ENCODE data around the gene SMIM32.

SMIM32 gene

DNA sequence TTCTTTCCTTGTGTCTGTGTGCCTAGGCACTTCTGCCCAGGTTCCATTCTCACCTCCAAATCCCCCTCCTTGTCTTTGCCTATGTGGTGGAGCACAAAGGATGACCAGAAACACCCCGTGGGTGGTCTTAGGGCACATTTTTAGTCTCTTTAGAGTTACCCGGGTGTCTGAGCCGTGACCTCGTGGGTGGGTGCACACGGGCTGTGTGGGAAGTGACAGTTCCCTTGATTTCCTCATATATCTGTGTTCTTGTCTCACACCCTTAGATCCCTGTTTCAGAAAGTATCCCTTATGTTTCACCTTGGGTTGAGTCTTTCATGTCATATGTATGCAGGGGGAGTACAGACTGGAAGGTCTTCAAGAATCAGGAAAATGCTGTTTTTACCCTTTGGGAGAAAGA is 13.4 kb upstream of the SMIM32 start:
- DNase-seq = no peak

DNA sequence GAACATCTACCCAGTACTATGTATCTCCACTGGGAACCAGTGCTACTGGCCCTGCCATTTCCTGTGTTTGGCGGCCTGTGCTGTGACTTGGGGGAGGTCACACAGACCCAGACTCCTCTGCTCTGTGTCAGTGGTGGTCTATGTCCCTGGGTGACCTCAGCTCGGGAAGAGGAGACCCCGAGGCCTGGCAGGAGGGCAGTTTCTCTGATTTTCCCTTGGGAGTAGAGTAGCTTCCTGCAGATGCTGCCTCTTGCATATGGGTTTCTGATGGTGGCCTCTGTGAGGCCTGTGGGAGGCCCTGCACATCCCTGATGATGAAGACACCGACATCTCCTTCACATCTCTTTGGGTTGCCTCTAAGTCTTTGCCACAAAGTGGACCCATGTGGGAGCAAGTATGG is 13.0 kb upstream of the SMIM32 start:
- no peak for DNase-seq

DNA sequence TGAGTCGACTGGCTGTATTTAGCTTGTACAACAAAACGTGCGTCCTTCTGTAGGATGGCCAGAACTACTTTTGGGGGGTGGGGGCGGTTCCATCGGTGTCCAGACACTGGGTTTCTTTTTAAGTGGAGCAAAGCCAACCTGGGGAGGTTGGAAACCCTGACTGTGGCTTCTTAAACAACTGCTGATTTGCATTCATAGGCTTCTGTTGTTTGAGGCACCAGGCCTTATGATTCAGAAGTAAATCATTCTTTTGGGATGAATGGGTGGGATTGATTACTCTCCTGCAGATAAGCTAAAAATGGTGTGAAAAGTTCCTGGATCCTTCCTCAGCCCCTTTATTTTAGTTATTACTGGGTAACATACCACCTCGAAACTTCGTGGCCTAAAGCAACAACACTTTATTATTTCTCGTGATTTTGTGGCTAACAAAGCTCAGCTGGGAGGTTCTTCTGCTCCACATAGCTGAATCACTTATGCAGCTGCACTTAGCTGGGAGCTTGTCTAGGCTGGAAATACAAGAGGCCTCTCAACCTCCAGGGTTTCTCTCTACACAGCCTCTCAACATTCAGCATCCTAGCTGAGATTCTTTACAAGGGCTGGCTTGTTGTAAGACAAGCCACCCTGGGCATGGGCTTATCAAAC is 12.2 kb upstream of the SMIM32 start:
- DNase-seq = no peak

DNA sequence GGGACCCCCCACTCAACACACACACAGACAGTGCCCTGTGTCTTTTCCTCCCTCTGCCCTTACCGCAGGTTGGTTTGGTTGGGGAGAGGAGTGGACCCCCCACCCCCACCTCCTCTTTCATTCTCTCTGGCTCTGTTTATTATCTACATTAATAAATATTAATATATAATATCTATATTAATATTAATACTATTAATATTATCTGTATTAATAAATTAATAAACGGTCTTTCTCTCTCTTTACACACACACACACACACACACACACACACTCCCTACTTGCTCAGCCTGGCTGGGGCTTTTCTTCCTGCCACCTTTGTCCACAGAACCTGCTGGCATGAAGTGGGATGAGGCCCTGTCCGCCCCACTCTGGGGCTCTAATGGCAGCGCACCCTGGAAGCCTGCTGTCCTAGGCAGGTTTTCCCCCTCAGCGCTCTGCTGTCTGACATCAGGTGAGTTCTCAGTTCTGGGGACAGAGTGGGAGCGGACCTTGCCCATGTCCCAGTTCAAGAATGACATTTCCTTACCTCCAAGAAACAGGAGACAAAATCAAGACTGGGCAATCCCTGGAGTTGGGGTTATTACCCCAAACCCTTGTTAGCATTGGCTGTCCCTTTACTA is 10.5 kb upstream of the SMIM32 start:
- DNase-seq = no peak

DNA sequence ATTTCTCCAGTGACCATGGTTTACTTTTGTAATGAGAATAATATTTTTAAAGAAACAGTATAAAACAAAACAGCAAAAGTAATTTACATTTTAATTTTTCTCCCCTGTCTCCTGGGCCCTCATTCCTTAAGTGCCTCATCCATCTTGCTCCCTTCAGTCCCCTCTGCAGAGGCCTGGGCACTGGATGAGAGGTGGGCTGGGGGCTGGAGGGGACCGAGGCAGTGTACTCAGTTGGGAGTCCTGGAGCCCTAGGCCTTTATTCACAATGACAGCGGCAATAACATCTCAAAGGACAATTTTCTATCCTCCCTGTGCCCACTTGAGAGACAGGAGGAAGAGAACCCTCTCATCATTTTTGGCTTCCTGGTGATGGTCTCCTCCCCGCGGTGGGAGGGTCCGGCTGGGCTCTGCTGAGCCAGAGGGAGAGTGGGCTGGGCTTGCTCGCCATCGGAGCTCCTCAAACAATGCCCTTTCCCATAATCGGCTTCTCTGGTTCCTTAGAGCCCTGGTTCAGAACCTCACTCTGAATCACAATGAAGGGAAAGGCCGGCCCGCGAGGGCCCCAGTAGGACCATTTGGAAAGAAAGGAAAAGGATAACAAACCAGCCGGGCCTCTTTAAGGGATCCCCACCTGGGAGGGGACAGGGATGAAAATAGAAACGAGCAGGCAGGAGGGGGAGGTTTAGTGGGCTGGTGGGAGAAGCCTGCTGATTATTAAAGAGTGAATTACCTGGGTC is 9.7 kb upstream of the SMIM32 start:
- no peak for DNase-seq

DNA sequence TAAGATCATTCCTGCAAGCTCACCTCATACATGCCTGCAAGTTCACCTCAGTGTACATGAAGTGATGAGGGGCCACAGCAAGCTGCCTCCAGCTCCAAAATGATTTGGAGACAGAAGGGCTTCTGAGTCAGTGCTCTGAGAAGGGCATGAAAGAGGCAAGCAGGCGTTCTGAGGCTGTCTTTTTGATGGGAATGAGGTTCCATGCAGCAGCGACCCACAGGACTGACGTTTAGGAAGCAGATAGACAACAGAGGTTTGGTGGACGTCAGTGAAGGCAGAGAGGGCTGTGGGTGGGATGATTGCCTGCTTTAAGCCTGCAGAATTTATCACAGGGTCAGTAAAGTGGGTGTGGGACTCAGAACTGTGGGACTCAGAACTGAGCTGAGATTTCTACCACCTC is 8.9 kb upstream of the SMIM32 start:
- no peak for DNase-seq

DNA sequence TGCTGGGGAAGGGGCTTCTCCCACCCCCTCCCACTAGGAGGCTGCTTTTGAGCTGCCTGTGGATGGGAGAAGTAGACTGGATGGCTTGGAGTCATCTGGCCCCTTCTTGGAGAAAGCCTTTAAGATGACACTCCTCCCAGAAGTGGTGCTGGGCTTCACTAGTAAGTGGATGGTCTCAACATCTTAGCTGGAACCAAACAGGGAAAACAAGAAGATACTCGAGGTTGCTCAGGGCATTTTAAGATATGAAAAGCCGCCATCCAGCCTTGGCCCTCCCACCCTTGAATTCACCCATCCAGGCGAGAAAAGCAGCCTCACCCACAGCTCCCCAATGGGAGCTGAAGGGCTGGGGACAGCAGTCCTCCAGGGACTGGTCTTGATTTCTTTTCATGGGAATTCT is 7.8 kb upstream of the SMIM32 start:
- no peak for DNase-seq

DNA sequence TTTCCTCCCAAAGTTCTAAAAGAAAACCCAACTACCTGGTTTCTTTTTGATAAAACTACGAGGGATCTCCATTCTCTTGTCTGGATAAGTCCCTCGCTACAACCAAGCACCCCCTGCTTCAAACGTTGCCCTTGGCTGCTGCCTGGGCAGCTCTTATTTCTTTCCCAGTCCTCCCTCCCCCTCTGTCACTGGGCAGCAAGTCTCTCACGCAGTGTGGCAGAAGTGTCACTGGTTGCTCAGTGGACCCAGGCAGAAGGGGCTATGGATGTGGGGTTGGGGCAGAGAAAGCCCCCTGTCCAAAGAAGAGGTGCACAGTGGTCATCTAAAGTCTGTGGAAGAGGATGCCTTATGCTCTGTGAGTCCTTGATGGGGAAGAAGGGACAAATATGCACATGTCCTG is 7.2 kb upstream of the SMIM32 start:
- DNase-seq = no peak

DNA sequence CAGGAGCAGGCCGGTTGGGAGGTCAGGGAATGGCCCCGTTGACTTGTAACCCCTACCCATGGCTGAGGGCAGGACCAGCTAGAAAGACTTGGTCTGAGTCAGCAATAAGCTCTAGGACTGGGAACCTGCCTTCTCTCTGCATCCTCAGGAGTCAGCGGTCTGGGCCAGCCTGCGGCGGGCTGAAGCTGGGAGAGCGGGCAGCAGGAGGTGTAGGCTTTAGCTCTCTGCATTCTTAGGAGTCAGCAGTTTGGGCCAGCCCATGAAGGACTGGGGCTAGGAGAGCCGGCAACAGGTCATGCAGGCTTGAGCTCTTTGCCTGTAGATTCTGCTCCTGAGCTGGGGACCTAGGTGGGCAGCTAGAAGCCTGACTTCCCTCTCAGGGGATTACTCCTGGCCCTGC is 6.4 kb upstream of the SMIM32 start:
- no peak for DNase-seq

DNA sequence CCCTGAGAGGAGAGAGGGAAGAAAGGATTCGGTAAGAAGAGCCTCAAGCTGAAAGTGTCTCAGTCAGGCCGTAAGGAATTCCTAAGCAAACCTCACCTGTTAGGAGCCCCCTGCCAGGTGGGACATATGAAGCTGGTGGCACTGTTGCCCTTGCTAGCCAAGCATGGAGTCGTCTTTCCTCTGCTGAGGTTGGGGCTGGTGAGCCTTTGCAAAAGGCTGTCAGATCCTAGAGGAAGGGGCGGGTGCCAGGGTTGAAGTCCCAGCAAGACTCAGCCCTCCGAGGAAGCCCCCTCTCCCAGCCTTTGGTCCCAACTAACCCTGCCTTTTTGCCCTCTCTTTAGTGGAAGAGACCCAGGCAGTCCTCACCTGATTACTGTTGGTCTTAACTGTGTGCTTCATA is 5.5 kb upstream of the SMIM32 start:
- no peak for DNase-seq

DNA sequence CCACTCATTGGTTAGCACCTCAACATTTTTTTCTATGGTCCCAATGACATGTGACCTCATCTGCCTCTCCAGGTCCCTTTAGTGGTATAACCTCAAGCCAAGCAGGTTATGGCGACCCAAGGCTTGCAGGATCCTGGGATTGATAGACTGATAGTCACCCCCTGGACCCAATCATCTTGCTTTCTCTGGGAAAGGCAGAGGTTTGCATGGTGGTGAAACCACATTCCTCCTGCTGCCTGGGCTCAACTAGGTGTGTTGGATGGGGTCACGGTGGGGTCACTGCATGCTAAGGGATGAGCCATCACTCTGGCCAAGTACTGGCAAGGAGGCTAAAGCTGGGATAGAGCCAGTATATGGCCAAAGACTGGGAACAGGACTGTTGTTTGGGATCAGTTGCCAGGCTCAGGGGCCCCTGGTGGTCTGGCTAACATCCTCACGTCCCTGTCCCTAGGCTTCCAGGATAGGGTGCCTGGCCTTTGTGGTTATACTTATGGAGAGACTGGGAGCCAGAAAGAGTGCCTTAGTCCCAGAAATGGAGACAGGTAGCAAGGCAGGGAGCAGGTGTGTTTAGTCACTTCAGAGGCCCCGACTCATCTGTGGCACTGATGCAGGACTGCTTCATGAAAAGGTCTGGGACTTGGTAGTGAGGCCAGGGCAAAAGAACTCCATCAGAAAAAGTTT is 4.6 kb upstream of the SMIM32 start:
- no peak for DNase-seq

DNA sequence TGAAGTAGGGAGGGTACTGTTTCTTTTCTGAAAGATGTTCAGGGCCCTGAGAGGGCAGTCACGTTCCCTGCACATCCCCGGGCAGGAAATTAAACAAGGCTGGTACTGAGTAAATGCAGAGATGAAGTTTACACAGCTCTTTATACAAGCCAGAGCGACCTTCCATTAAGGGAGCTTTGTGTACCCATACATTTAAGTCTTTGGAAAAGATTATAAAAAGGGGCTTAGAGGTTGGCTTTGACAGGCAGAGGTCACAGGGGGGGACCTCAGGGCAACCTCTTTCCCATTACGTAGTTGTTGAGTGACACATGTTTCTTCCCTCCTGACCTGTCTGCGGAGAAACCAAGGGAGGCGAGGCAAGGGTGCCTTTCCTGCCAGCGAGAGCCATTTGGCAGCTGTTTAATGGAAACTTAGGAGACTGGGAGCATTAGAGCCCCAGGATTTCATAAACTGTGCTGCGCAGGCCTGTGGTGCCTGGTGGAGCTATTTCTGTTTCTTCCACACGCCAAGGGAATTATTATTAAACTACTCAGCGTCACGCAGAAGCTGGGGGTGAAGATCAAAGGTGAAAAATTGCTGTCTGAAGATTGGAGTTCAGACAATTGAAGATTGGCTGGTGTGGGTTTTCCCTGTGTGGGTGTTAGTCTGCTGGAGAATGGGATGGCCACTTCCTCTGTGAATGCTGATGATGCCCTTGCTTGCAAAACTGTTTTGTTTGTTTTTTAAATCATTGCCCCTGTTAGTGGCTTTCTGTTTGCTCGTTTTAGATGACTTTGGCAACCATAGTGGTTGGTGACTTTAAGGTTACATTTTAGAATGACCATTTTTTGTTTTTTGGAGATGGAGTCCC is 3.2 kb upstream of the SMIM32 start:
- DNase-seq = no peak

DNA sequence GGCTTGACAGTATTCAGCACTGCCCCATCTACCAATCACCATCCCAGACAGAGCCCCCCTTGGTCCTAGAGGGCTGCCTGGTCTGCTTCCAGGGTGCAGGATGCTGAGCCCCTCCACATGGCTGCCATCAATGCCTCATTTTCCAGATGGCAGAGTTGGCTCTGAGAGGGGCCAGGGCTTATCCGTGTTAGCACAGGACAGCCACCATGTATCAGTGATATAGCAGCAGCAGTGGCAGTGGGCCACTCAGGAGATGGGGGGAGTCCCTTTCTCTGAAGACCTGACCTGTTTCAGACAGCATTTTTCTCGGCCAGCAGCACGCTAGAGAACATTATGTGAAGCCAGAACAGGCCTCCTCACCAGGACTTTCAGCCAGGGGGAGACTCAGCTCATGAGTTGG is 1.6 kb upstream of the SMIM32 start:
- no peak for DNase-seq

DNA sequence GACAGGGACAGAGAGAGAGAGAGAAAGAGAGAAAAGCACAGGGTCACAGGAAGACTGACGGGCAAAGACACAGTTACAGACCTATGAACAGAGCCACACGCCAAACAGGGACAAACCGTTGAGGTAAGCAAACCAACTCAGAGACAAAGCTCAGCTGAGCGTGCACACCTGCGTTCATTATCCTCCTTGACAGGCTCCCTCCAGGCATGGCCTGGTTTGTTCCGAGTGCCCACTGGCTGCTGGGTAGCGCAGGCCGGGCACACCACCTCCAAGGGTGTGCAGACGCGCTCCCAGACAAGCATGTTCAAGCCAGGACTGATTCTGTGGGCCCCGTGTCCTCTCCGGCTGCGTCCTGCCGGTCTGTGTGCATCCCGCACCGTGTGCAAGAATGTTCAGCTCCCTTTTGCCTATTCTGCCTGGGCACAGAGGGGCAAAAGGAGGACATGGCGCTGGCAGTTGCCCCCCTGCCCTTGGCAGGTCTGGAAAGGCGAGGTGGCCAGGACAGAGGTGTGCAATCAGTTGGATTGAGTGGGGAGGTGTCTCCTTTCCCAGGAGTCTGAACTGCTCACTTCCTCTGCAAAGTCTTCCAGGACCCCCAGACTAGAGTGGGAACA is 467 bp upstream of the SMIM32 start:
- no peak for DNase-seq

DNA sequence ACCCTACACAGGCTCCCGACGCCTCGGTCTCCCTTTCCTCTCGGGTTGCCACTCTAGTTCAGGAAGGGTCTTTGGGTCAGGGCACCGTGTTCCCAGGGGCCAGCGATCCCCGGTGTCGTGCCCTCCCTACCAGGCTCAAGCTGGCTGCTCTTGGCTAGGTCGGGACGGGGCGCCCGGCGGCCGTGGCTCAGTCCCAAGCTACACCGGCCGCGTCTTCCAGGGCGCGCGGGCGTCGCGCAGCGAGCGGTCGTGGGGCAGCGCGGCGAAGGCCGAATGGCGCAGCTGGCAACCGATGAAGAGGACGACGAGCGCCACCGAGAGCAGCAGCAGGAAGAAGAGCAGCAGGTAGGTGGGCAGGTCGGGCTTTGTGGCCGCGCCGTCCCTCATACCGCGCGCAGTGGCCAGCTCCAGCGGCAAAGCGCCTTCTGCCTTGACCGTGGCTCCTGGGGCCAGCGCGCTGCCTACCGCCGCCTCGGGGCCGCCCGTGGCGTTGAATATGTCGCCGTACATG is 892 bp downstream of the SMIM32 start:
- DNase-seq = no peak

DNA sequence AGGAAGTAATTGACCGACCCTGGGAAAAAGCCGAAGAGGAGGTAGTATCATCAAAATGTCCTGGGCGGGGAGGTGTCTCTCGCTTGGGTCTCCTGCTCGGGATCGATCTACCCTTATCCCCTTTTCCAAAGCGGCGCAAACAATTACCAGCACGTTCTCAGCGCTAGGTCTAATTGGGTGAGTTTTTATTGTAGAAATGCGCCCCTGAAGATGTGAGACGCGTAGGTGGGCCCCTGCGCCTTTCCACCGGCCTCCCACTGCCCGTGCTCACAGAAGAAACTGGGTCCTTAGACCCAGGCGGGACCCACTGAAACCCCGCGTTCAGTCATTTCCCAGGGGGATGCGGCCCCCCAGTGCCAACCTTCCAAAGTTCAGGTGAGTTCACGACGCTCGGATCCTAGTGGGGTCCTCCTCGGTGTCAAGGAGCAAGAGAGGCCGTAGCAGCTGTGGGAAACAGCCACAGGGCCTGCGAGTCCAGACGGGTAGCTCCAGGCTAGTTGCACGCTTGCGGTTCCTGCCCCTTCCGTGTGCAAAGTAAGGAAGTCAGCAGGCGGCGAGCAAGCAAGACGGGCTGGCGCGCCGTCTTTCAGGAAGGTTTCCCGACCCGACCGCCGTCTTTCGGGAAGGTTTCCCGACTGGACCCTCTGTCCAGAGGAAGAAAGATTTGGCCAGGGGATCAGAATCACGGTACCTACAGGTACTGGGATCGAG is 1.5 kb downstream of the SMIM32 start:
- DNase-seq = no peak

DNA sequence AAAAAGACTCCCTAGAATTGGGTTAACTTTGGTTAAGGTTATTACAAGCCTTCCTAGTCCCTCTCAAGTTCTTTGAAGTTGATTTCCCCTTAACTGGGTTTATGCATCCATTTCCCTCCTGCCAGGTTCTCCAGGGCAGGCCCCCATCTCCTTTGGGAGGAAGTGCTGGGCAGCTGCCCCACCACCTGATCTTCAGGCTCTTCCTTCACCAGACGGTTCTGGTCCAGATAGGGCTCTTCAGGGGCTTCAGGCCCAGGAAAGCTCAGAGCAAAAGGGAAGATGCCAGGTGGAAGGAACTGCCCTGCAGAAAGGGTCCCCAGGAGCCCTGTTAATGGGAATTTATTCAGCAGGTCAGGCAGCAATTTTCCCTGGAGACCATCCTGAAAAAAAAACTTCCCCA is 2.1 kb downstream of the SMIM32 start:
- no peak for DNase-seq

DNA sequence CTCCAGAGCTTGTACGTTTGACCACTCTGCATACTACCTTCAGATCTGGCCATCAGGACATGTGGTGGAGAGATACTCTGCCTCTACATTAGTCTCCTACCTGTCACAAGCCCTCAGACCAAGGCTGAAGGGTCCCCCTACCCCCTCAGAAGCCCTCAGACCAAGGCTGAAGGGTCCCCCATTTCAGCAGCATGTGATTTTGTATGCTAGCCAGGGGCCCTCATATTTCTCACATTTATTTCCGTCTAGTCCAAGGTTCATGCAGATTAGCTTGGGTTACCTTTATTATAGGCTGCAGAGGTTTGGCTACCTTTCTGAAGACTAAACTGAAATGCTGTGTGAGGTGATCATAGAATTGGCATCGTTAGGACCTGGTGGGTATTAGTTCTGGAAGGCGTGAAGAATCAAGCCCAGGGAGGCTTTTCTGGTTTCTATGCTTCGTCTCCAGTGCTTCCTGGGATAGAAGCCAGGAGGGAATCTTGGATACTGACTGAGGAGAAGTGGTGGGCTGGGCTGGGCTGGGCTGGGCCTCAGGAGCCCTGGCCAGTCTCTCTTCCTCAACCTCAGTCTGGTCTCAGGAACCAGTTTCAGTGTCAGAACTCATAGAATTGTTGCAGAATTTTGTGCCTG is 2.8 kb downstream of the SMIM32 start:
- no peak for DNase-seq

DNA sequence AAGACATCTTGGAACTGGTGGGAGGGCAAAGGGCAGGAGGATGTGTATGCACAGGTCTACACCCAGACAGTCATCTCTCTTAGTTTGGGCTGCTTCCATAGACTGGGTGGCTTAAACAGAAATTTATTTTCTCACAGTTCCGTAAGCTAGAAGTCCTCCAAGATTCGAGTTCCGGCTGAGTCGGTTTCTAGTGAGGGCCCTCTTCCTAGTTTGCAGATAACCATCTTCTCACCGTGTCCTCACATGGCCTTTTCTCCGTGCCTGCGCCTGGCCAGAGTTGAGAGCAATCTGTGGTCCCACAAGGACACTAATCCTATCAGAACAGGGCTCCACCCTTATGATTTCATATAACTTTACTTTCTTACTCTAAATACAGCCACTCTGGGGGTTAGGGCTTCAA is 4.1 kb downstream of the SMIM32 start:
- DNase-seq = no peak

DNA sequence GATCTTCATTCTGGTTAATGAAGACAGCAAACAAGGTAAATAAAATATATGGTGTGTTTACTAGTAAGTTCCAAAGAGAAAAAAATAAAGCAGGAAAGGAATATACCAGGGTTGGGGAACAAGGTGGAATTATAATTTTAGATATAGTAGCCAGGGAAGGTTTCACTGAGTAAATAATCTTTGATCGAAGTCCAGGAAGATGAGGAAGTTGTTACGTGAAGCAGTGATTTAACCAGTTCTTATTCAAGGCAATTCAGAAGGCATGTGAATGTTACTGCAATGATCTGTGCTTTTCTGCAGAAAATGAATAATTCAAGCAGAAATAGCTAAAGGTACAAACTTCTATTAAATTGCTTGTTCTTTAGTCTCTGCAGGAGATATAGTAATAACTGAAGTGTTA is 6.2 kb downstream of the SMIM32 start:
- no peak for DNase-seq
